ENCODE results near the gene BPIFB6.

BPIFB6 gene

DNA sequence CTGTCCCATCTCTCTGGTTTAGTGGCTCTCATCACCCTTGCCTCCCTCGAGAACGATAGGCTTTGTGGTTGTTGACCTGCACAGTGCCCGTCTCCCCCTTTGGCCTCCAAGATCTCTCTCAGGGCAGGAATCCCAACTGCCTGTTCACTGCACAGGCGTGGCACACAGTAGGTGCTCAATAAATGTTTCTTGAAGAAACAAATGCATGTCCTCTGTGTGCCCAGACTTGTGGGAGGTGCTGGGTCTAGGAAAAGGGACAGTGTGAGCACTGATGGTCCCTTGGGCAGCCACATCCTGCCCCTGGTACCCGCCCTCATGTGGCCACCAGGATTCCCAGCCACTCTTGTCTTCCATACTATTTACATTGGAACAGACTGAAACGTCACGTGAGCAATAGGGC lies 2.6 kb upstream of the BPIFB6 start:
- Histone ChIP-seq H3K79me2 (ENCODE audit: control insufficient read depth, insufficient read depth, low read length, poor library complexity) (no peaks in the 10 kb centered on the region), H4K91ac (ENCODE audit: low read depth, low read length) (no peak overlapping the region)
- WGBS (ENCODE audit: extremely low coverage, insufficient coverage, insufficient read length): no CpG with 5 or more reads among the region's 7 CpGs

DNA sequence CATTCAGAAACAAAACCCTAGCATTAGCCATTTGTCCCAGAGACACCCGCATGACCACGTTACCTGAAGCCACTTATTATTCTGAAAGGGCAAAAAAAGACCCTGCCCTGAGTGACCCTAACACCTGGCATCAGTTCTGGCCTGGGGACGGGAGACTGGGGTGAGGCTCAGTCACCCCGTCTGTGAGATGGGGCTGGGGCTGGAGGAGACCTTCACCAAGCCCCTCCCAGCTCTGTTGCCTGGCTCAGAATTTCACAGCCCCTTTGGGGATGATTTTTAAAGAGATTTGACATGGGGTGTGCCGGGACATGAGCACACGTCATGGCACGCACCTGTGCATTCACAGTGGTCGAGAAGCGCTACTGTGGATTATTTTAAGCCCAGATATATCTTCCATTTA lies 1.4 kb upstream of the BPIFB6 start:
- Histone ChIP-seq H2AK5ac (ENCODE audit: low read length) (no peak overlapping the region), H2BK5ac (ENCODE audit: low read depth, low read length, poor library complexity) (no peak overlapping the region)

More for the DNA sequence above, 2.6 kb upstream of the BPIFB6 start:
- H3K14ac ChIP-seq (ENCODE audit: low read length): no peak overlapping the region
- H2BK120ac ChIP-seq (ENCODE audit: insufficient read depth, low read length, poor library complexity): no peak overlapping the region
- no peak overlapping the region for H4K12ac ChIP-seq (ENCODE audit: low read depth, low read length)
- H3K4ac ChIP-seq (ENCODE audit: low read depth, low read length): no peak overlapping the region
- H4K8ac ChIP-seq (ENCODE audit: low read depth, low read length): no peak overlapping the region
- no peak overlapping the region for H3K23ac ChIP-seq (ENCODE audit: low read length)
- no peak overlapping the region for H3K4me2 ChIP-seq (ENCODE audit: low read length)
- H3K9ac ChIP-seq (ENCODE audit: low read length): no peak overlapping the region
- H3K4me1 ChIP-seq (ENCODE audit: control insufficient read depth in 1 of 2, insufficient read depth in 2 of 2, low read length in 2 of 2): no peaks in the 10 kb centered on the region
- no peaks in the 10 kb centered on the region for H3K27me3 ChIP-seq (ENCODE audit: insufficient read depth, low read length)
- no peak overlapping the region for H2AFZ ChIP-seq (ENCODE audit: insufficient read depth, low read length, poor library complexity)
- no peaks in the 10 kb centered on the region for H3K36me3 ChIP-seq (ENCODE audit: control insufficient read depth in 1 of 2, insufficient read depth in 2 of 2, low read length in 2 of 2)
- no peaks in the 10 kb centered on the region for H3K9me3 ChIP-seq (ENCODE audit: insufficient read depth, low read depth, low read length)
- no peak overlapping the region for H3K27ac ChIP-seq (ENCODE audit: low read depth, low read length)
- H3K4me3 ChIP-seq (ENCODE audit: low read depth, low read length): no peak overlapping the region
- no peak for DNase-seq
- no peak overlapping the region for H2BK12ac ChIP-seq (ENCODE audit: low read length)
- no peak overlapping the region for H3K18ac ChIP-seq (ENCODE audit: low read length)
- no peak overlapping the region for H2BK5ac ChIP-seq (ENCODE audit: low read depth, low read length, poor library complexity)
- no peak overlapping the region for H2AK5ac ChIP-seq (ENCODE audit: low read length)
- no peaks in the 10 kb centered on the region for H3K79me1 ChIP-seq (ENCODE audit: low read length)

GRCh38 chr20:33030569-33030968 lies 879 bp upstream of the BPIFB6 start:
- H3K4me2 ChIP-seq (ENCODE audit: low read length): no peak overlapping the region
- H2BK5ac ChIP-seq (ENCODE audit: low read depth, low read length, poor library complexity): no peak overlapping the region
- H2BK120ac ChIP-seq (ENCODE audit: insufficient read depth, low read length, poor library complexity): no peak overlapping the region
- no peak for DNase-seq
- H3K23ac ChIP-seq (ENCODE audit: low read length): no peak overlapping the region
- no peak overlapping the region for H3K18ac ChIP-seq (ENCODE audit: low read length)
- H3K36me3 ChIP-seq (ENCODE audit: control insufficient read depth in 1 of 2, insufficient read depth in 2 of 2, low read length in 2 of 2): no peaks in the 10 kb centered on the region
- H3K9ac ChIP-seq (ENCODE audit: low read length): no peak overlapping the region
- H2AK5ac ChIP-seq (ENCODE audit: low read length): no peak overlapping the region
- no peaks in the 10 kb centered on the region for H3K27me3 ChIP-seq (ENCODE audit: insufficient read depth, low read length)
- no peaks in the 10 kb centered on the region for H3K79me1 ChIP-seq (ENCODE audit: low read length)
- WGBS (ENCODE audit: extremely low coverage, insufficient coverage, insufficient read length): no CpG with 5 or more reads among the region's 6 CpGs
- H3K4me3 ChIP-seq (ENCODE audit: low read depth, low read length): no peak overlapping the region
- no peaks in the 10 kb centered on the region for H3K4me1 ChIP-seq (ENCODE audit: control insufficient read depth in 1 of 2, insufficient read depth in 2 of 2, low read length in 2 of 2)
- no peak overlapping the region for H2BK12ac ChIP-seq (ENCODE audit: low read length)
- H3K14ac ChIP-seq (ENCODE audit: low read length): no peak overlapping the region
- no peak overlapping the region for H4K12ac ChIP-seq (ENCODE audit: low read depth, low read length)
- H4K91ac ChIP-seq (ENCODE audit: low read depth, low read length): no peak overlapping the region
- H3K9me3 ChIP-seq (ENCODE audit: insufficient read depth, low read depth, low read length): no peaks in the 10 kb centered on the region
- H4K8ac ChIP-seq (ENCODE audit: low read depth, low read length): no peak overlapping the region
- H3K79me2 ChIP-seq (ENCODE audit: control insufficient read depth, insufficient read depth, low read length, poor library complexity): no peaks in the 10 kb centered on the region
- no peak overlapping the region for H3K4ac ChIP-seq (ENCODE audit: low read depth, low read length)
- H2AFZ ChIP-seq (ENCODE audit: insufficient read depth, low read length, poor library complexity): no peak overlapping the region
- no peak overlapping the region for H3K27ac ChIP-seq (ENCODE audit: low read depth, low read length)

More for the DNA sequence above, 1.4 kb upstream of the BPIFB6 start:
- H3K79me2 ChIP-seq (ENCODE audit: control insufficient read depth, insufficient read depth, low read length, poor library complexity): no peaks in the 10 kb centered on the region
- H3K23ac ChIP-seq (ENCODE audit: low read length): no peak overlapping the region
- H3K14ac ChIP-seq (ENCODE audit: low read length): no peak overlapping the region
- H3K4me1 ChIP-seq (ENCODE audit: control insufficient read depth in 1 of 2, insufficient read depth in 2 of 2, low read length in 2 of 2): no peaks in the 10 kb centered on the region
- H2BK120ac ChIP-seq (ENCODE audit: insufficient read depth, low read length, poor library complexity): no peak overlapping the region
- no peak overlapping the region for H3K27ac ChIP-seq (ENCODE audit: low read depth, low read length)
- no peak overlapping the region for H3K9ac ChIP-seq (ENCODE audit: low read length)
- H2AFZ ChIP-seq (ENCODE audit: insufficient read depth, low read length, poor library complexity): no peak overlapping the region
- H4K12ac ChIP-seq (ENCODE audit: low read depth, low read length): no peak overlapping the region
- no peak overlapping the region for H3K4me2 ChIP-seq (ENCODE audit: low read length)
- H3K36me3 ChIP-seq (ENCODE audit: control insufficient read depth in 1 of 2, insufficient read depth in 2 of 2, low read length in 2 of 2): no peaks in the 10 kb centered on the region
- no peak overlapping the region for H3K4me3 ChIP-seq (ENCODE audit: low read depth, low read length)
- no peak overlapping the region for H3K4ac ChIP-seq (ENCODE audit: low read depth, low read length)
- no peaks in the 10 kb centered on the region for H3K9me3 ChIP-seq (ENCODE audit: insufficient read depth, low read depth, low read length)
- no CpG with 5 or more reads among the region's 9 CpGs for WGBS (ENCODE audit: extremely low coverage, insufficient coverage, insufficient read length)
- H3K27me3 ChIP-seq (ENCODE audit: insufficient read depth, low read length): no peaks in the 10 kb centered on the region
- no peak overlapping the region for H4K8ac ChIP-seq (ENCODE audit: low read depth, low read length)
- no peaks in the 10 kb centered on the region for H3K79me1 ChIP-seq (ENCODE audit: low read length)
- H3K18ac ChIP-seq (ENCODE audit: low read length): no peak overlapping the region
- no peak overlapping the region for H4K91ac ChIP-seq (ENCODE audit: low read depth, low read length)
- no peak for DNase-seq
- no peak overlapping the region for H2BK12ac ChIP-seq (ENCODE audit: low read length)

DNA sequence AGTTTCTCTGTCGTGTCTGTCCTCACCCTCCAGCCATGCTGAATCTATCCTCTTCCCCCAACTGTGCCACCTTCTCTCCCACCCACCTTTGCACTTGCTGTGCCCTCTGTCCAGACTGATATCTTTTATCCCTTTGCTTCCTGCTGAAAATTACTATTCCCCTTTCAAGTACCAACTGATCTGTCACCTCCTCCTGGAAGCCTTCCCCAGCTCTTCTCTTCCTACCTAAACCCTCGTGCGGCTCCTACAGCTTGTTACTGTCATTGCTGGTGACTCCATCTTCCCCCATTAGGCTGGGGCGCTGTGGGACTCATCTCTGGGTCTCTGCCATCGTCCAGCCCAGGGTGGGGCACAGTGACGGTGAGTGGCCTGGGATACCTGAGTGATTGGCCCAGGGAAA lies 1.1 kb downstream of the BPIFB6 start:
- Histone ChIP-seq H2BK5ac (ENCODE audit: low read depth, low read length, poor library complexity) (no peak overlapping the region), H4K12ac (ENCODE audit: low read depth, low read length) (no peak overlapping the region), H3K9me3 (ENCODE audit: insufficient read depth, low read depth, low read length) (no peaks in the 10 kb centered on the region), H3K4me3 (ENCODE audit: low read depth, low read length) (no peak overlapping the region), H2BK12ac (ENCODE audit: low read length) (no peak overlapping the region), H3K79me1 (ENCODE audit: low read length) (no peaks in the 10 kb centered on the region), H3K27ac (ENCODE audit: low read depth, low read length) (no peak overlapping the region), H3K4ac (ENCODE audit: low read depth, low read length) (no peak overlapping the region), H2AK5ac (ENCODE audit: low read length) (no peak overlapping the region), H3K9ac (ENCODE audit: low read length) (no peak overlapping the region), H3K4me1 (ENCODE audit: control insufficient read depth in 1 of 2, insufficient read depth in 2 of 2, low read length in 2 of 2) (no peaks in the 10 kb centered on the region), H2AFZ (ENCODE audit: insufficient read depth, low read length, poor library complexity) (no peak overlapping the region), H4K91ac (ENCODE audit: low read depth, low read length) (no peak overlapping the region), H3K4me2 (ENCODE audit: low read length) (no peak overlapping the region), H3K79me2 (ENCODE audit: control insufficient read depth, insufficient read depth, low read length, poor library complexity) (no peaks in the 10 kb centered on the region), H3K36me3 (ENCODE audit: control insufficient read depth in 1 of 2, insufficient read depth in 2 of 2, low read length in 2 of 2) (no peaks in the 10 kb centered on the region), H3K27me3 (ENCODE audit: insufficient read depth, low read length) (no peaks in the 10 kb centered on the region), H4K8ac (ENCODE audit: low read depth, low read length) (no peak overlapping the region), H3K23ac (ENCODE audit: low read length) (no peak overlapping the region), H3K18ac (ENCODE audit: low read length) (no peak overlapping the region), H2BK120ac (ENCODE audit: insufficient read depth, low read length, poor library complexity) (no peak overlapping the region), H3K14ac (ENCODE audit: low read length) (no peak overlapping the region)
- DNase-seq: no peak
- no CpG with 5 or more reads among the region's 6 CpGs for WGBS (ENCODE audit: extremely low coverage, insufficient coverage, insufficient read length)
